ENCODE measurements around the gene MAGEA6. TPM values are rescaled to one million over a fixed set of nuclear protein-coding genes. Genes with fewer than 3 reads are reported as not detected.

Gene MAGEA6
- total and polyA plus RNA-seq, 9 of the 15 experiments (the other 6 are each of a cell fraction or from before 2014, with no cell fraction given), result 15.4 to 132 (median 95.5) TPM

DNA sequence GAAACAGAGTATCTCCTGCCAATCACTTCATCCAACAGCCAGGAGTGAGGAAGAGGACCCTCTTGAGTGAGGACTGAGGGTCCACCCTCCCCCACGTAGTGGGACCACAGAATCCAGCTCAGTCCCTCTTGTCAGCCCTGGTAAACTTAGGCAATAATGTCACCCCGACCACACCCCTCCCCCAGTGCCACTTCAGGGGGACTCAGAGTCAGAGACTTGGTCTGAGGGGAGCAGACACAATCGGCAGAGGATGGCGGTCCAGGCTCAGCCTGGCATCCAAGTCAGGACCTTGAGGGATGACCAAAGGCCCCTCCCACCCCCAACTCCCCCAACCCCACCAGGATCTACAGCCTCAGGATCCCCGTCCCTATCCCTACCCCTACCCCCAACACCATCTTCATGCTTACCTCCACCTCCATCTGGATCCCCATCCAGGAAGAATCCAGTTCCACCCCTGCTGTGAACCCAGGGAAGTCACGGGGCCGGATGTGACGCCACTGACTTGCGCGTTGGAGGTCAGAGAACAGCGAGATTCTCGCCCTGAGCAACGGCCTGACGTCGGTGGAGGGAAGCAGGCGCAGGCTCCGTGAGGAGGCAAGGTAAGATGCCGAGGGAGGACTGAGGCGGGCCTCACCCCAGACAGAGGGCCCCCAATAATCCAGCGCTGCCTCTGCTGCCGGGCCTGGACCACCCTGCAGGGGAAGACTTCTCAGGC, 36.1 kb downstream of the MAGEA6 start, which contains the start of the genes CSAG1 and MAGEA12 (continued):
- TF ChIP-seq CCAR2 (IDR thresholded peaks at IDR 0.05; ENCODE audit: low read depth, low read length) (no peak), BHLHE40 (IDR thresholded peaks at IDR 0.05; ENCODE audit: low read length) (peak; percentile 89), SMARCE1 (IDR thresholded peaks at IDR 0.05) (no peak), KDM5B (IDR thresholded peaks at IDR 0.05; ENCODE audit: insufficient replicate concordance, low read depth, low read length) (peak; percentile 38), RCOR1 (IDR thresholded peaks at IDR 0.05; ENCODE audit: borderline replicate concordance in 1 of 2, low read depth in 2 of 2, low read length in 2 of 2) (peak in 1 of 2 experiments; percentile 40; a peak in 1 of 4 replicates), ZNF263 (CRISPR knock-in tag; IDR thresholded peaks at IDR 0.05; ENCODE audit: borderline replicate concordance) (no peak), ATF7 (IDR thresholded peaks at IDR 0.05) (no peak), ZNF311 (CRISPR knock-in tag; IDR thresholded peaks at IDR 0.05) (no peak), OTX1 (CRISPR knock-in tag; IDR thresholded peaks at IDR 0.05) (no peak), ZNF140 (CRISPR knock-in tag; IDR thresholded peaks at IDR 0.05) (no peak), ZFP30 (CRISPR knock-in tag; IDR thresholded peaks at IDR 0.05; ENCODE audit: borderline replicate concordance) (no peak), SIN3B (IDR thresholded peaks at IDR 0.05; ENCODE audit: low read depth) (0 out of 2 replicates have a peak, but pooled peaks have one; percentile 51), NR2C1 (IDR thresholded peaks at IDR 0.05) (peak; percentile 89), NR2C1 (tag; IDR thresholded peaks at IDR 0.05) (peak; percentile 93), MYC (IDR thresholded peaks at IDR 0.05; ENCODE audit: low read depth, low read length) (peak; percentile 48; the same call in 1 of the 2 replicates), MYC (CRISPR knock-in tag; IDR thresholded peaks at IDR 0.05; ENCODE audit: borderline replicate concordance, low read depth) (no peak), ZNF133 (CRISPR knock-in tag; IDR thresholded peaks at IDR 0.05) (no peak)
- TF ChIP-seq, protein P1, sequence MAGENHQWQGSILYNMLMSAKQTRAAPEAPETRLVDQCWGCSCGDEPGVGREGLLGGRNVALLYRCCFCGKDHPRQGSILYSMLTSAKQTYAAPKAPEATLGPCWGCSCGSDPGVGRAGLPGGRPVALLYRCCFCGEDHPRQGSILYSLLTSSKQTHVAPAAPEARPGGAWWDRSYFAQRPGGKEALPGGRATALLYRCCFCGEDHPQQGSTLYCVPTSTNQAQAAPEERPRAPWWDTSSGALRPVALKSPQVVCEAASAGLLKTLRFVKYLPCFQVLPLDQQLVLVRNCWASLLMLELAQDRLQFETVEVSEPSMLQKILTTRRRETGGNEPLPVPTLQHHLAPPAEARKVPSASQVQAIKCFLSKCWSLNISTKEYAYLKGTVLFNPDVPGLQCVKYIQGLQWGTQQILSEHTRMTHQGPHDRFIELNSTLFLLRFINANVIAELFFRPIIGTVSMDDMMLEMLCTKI (IDR thresholded peaks at IDR 0.05; ENCODE audit: partially characterized antibody), result no peak
- TF ChIP-seq, protein P2, sequence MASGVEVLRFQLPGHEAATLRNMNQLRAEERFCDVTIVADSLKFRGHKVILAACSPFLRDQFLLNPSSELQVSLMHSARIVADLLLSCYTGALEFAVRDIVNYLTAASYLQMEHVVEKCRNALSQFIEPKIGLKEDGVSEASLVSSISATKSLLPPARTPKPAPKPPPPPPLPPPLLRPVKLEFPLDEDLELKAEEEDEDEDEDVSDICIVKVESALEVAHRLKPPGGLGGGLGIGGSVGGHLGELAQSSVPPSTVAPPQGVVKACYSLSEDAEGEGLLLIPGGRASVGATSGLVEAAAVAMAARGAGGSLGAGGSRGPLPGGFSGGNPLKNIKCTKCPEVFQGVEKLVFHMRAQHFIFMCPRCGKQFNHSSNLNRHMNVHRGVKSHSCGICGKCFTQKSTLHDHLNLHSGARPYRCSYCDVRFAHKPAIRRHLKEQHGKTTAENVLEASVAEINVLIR (CRISPR knock-in tag; IDR thresholded peaks at IDR 0.05), result peak; percentile 62; the same call in 1 of the 2 replicates
- TF ChIP-seq, protein P3, sequence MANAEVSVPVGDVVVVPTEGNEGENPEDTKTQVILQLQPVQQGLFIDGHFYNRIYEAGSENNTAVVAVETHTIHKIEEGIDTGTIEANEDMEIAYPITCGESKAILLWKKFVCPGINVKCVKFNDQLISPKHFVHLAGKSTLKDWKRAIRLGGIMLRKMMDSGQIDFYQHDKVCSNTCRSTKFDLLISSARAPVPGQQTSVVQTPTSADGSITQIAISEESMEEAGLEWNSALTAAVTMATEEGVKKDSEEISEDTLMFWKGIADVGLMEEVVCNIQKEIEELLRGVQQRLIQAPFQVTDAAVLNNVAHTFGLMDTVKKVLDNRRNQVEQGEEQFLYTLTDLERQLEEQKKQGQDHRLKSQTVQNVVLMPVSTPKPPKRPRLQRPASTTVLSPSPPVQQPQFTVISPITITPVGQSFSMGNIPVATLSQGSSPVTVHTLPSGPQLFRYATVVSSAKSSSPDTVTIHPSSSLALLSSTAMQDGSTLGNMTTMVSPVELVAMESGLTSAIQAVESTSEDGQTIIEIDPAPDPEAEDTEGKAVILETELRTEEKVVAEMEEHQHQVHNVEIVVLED (CRISPR knock-in tag; IDR thresholded peaks at IDR 0.05), result no peak

All from K562 (cell line).